HepG2 (cell line): ENCODE data around the gene TSC22D2. TPM values are rescaled to one million over a fixed set of nuclear protein-coding genes. Genes with fewer than 3 reads are reported as not detected.
A peak's percentile ranks its signal among the peaks of the same experiment; 100 is the strongest.

Experiments used
- BHLHE40 ChIP-seq: IDR thresholded peaks from 2 replicates; pipeline ENCODE4 v1.6.1; 2011; ENCODE audit warnings: low read length, improper control_type of control experiment
- CHD2 ChIP-seq: IDR thresholded peaks from 2 replicates; pipeline ENCODE4 v1.6.1; 2011; ENCODE audit warnings: low read depth, low read length, improper control_type of control experiment
- FLYWCH1 ChIP-seq: sonication (generic); formaldehyde crosslinking; IDR thresholded peaks from 2 replicates; pipeline ENCODE4 v1.8.1; 2023; ENCODE audit warnings: mild to moderate bottlenecking, missing genetic modification reagents
- GTF2F1 ChIP-seq: fragments of 150-350 bp; IDR thresholded peaks from 2 replicates; pipeline ENCODE4 v1.6.1; 2014; ENCODE audit warnings: low read length
- HNRNPLL ChIP-seq: fragments of 200-400 bp; formaldehyde crosslinking; IDR thresholded peaks from 2 replicates; pipeline ENCODE4 v1.6.1; 2017; ENCODE audit warnings: mild to moderate bottlenecking, low read depth, low read length; ENCODE audit not compliant: poor library complexity, severe bottlenecking
- ISL2 ChIP-seq: sonication (generic); formaldehyde crosslinking; IDR thresholded peaks from 2 replicates; pipeline ENCODE4 v1.5.0; 2020; ENCODE audit warnings: missing genetic modification reagents
- JUND ChIP-seq: sonication (generic); formaldehyde crosslinking; IDR thresholded peaks from 2 replicates; pipeline ENCODE4 v1.8.0; 2022; ENCODE audit warnings: mild to moderate bottlenecking, missing genetic modification reagents
- KDM5A ChIP-seq: fragments of 200-600 bp; sonication (generic); IDR thresholded peaks from 2 replicates; pipeline ENCODE4 v1.7.0; 2018; ENCODE audit warnings: antibody characterized with exemption, mild to moderate bottlenecking, low read length, borderline replicate concordance
- RAD21 ChIP-seq: fragments of 450-650 bp; formaldehyde crosslinking; IDR thresholded peaks from 2 replicates; pipeline ENCODE4 v1.5.0; 2020; ENCODE audit warnings: mild to moderate bottlenecking
- RBFOX2 ChIP-seq: fragments of 200-400 bp; formaldehyde crosslinking; IDR thresholded peaks from 2 replicates; pipeline ENCODE4 v1.6.1; 2017; ENCODE audit warnings: low read depth, mild to moderate bottlenecking, low read length
- RFXANK ChIP-seq: IDR thresholded peaks from 2 replicates; pipeline ENCODE4 v1.6.1; 2016
- SATB2 ChIP-seq: sonication (generic); formaldehyde crosslinking; IDR thresholded peaks from 2 replicates; pipeline ENCODE4 v1.5.0; 2020; ENCODE audit warnings: missing genetic modification reagents
- SOX6 ChIP-seq, 2 experiments: fragments of 450-650 bp in 1 of 2; sonication (generic) in 1 of 2; formaldehyde crosslinking in 1 of 2; IDR thresholded peaks; 2 replicates each; pipeline versions ENCODE4 v1.4.0 to v1.6.1; 2017 to 2020; ENCODE audit warnings: antibody characterized with exemption in 1 of 2, mild to moderate bottlenecking in 1 of 2, missing genetic modification reagents in 1 of 2
- WIZ ChIP-seq: sonication (generic); formaldehyde crosslinking; IDR thresholded peaks from 2 replicates; pipeline ENCODE4 v1.5.1; 2020; ENCODE audit warnings: mild to moderate bottlenecking, missing genetic modification reagents
- ZNF138 ChIP-seq: sonication (generic); formaldehyde crosslinking; IDR thresholded peaks from 2 replicates; pipeline ENCODE4 v1.5.0; 2020; ENCODE audit warnings: mild to moderate bottlenecking, low read depth, missing genetic modification reagents
- ZNF441 ChIP-seq: sonication (generic); formaldehyde crosslinking; IDR thresholded peaks from 2 replicates; pipeline ENCODE4 v1.7.0; 2021; ENCODE audit warnings: missing genetic modification reagents, borderline replicate concordance
- ZNF543 ChIP-seq: sonication (generic); formaldehyde crosslinking; IDR thresholded peaks from 2 replicates; pipeline ENCODE4 v1.4.0; 2020; ENCODE audit warnings: mild to moderate bottlenecking, missing genetic modification reagents
- ZNF562 ChIP-seq: sonication (generic); formaldehyde crosslinking; IDR thresholded peaks from 2 replicates; pipeline ENCODE4 v1.8.0; 2022; ENCODE audit warnings: missing genetic modification reagents, borderline replicate concordance
- ZNF614 ChIP-seq: IDR thresholded peaks from 2 replicates; pipeline ENCODE4 v1.6.1; 2018; ENCODE audit warnings: missing biosample characterization, missing genetic modification reagents, inconsistent platforms, borderline replicate concordance
- ZNF772 ChIP-seq: sonication (generic); formaldehyde crosslinking; IDR thresholded peaks from 2 replicates; pipeline ENCODE4 v1.5.0; 2020; ENCODE audit warnings: mild to moderate bottlenecking, missing genetic modification reagents
- polyA plus RNA-seq, 8 experiments: library from polyadenylated mRNA; depleted of rRNA in 3 of 8; stranded (reverse) in 7 of 8; unstranded in 1 of 8; fragments of >200 nt; fragmentation: Illumina TruSeq in 4 of 8; extraction: Trizol in 4 of 8; gene quantifications; 2 replicates each; pipeline versions ENCODE4 v1.2.1 to v1.2.3, GENCODE V29; 2011 to 2016; ENCODE audit warnings: low read depth in 4 of 8, missing spikeins in 1 of 8, mixed read lengths in 1 of 8; ENCODE audit not compliant: insufficient read depth in 1 of 8
- total RNA-seq, 5 experiments: library from RNA; depleted of rRNA; stranded (reverse); fragments of >200 nt; fragmentation: Illumina TruSeq; extraction: Trizol; gene quantifications; 2 replicates each; pipeline ENCODE4 v1.2.3, GENCODE V29; 2016; ENCODE audit warnings: low read depth in 1 of 5
- TF ChIP-seq, protein P1 (sequence below): sonication (generic); formaldehyde crosslinking; IDR thresholded peaks from 2 replicates; pipeline ENCODE4 v1.5.0; 2020; ENCODE audit warnings: mild to moderate bottlenecking, missing genetic modification reagents, borderline replicate concordance
- TF ChIP-seq, protein P2 (sequence below): sonication (generic); formaldehyde crosslinking; IDR thresholded peaks from 2 replicates; pipeline ENCODE4 v1.5.0; 2020; ENCODE audit warnings: missing genetic modification reagents, mild to moderate bottlenecking, borderline replicate concordance
- TF ChIP-seq, protein P3 (sequence below): sonication (generic); formaldehyde crosslinking; IDR thresholded peaks from 2 replicates; pipeline ENCODE4 v1.5.0; 2020; ENCODE audit warnings: mild to moderate bottlenecking, missing genetic modification reagents

TSC22D2 gene
- total and polyA plus RNA-seq, 2 of the 13 experiments (the other 11 are each of a cell fraction or from before 2014, with no cell fraction given), result 4.6 to 8.2 TPM

DNA sequence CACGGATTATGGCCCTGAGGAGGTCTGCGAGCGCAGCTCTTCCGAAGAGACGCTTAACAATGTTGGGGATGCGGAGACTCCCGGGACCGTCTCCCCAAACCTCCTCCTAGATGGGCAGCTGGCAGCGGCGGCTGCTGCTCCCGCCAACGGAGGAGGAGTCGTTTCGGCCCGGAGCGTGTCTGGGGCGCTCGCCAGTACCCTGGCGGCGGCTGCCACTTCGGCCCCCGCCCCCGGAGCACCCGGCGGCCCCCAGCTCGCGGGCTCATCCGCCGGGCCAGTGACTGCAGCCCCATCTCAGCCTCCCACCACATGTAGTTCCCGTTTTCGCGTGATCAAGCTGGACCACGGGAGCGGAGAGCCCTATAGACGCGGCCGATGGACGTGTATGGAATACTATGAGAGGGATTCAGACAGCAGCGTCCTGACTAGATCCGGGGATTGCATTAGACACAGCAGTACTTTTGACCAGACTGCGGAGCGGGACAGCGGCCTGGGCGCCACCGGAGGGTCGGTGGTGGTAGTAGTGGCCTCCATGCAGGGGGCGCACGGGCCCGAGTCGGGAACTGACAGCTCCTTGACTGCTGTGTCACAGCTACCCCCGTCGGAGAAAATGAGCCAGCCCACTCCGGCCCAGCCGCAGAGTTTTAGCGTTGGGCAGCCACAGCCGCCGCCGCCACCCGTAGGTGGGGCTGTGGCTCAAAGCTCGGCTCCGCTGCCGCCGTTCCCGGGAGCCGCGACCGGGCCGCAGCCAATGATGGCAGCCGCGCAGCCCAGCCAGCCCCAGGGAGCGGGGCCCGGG lies 1.6 kb downstream of the TSC22D2 start (continued):
- TF ChIP-seq BHLHE40 (peak; percentile 40; the same call in 1 of the 2 replicates), ZNF614 (0 out of 2 replicates have a peak, but pooled peaks have one; percentile 15), ISL2 (CRISPR knock-in tag) (0 out of 2 replicates have a peak, but pooled peaks have one; percentile 8), RAD21 (CRISPR knock-in tag) (peak; percentile 66), ZNF772 (CRISPR knock-in tag) (0 out of 2 replicates have a peak, but pooled peaks have one; percentile 29), SATB2 (CRISPR knock-in tag) (0 out of 2 replicates have a peak, but pooled peaks have one; percentile 19), ZNF543 (peak; percentile 37; the same call in 1 of the 2 replicates), FLYWCH1 (0 out of 2 replicates have a peak, but pooled peaks have one; percentile 13), CHD2 (0 out of 2 replicates have a peak, but pooled peaks have one; percentile 13), WIZ (CRISPR knock-in tag) (no peak), GTF2F1 (no peak), HNRNPLL (peak; percentile 87), SOX6 (IDR thresholded peaks at IDR 0.05) (no peak), SOX6 (CRISPR knock-in tag; IDR thresholded peaks at IDR 0.05) (peak; percentile 40; the same call in 1 of the 2 replicates), ZNF138 (CRISPR knock-in tag) (0 out of 2 replicates have a peak, but pooled peaks have one; percentile 50), RBFOX2 (peak; percentile 69; the same call in 1 of the 2 replicates), ZNF441 (CRISPR knock-in tag) (no peak; the same call in 1 of the 2 replicates), KDM5A (0 out of 2 replicates have a peak, but pooled peaks have one; percentile 4), JUND (no peak), RFXANK (CRISPR knock-in tag) (no peak), ZNF562 (peak; percentile 30; the same call in 1 of the 2 replicates)
- TF ChIP-seq, protein P1, sequence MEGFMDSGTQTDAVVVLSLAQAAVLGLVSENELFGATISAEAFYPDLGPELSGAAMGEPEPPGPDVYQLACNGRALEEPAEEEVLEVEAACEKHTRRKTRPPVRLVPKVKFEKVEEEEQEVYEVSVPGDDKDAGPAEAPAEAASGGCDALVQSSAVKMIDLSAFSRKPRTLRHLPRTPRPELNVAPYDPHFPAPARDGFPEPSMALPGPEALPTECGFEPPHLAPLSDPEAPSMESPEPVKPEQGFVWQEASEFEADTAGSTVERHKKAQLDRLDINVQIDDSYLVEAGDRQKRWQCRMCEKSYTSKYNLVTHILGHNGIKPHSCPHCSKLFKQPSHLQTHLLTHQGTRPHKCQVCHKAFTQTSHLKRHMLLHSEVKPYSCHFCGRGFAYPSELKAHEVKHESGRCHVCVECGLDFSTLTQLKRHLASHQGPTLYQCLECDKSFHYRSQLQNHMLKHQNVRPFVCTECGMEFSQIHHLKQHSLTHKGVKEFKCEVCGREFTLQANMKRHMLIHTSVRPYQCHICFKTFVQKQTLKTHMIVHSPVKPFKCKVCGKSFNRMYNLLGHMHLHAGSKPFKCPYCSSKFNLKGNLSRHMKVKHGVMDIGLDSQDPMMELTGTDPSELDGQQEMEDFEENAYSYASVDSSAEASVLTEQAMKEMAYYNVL, result no peak; the same call in 1 of the 2 replicates
- TF ChIP-seq, protein P2, sequence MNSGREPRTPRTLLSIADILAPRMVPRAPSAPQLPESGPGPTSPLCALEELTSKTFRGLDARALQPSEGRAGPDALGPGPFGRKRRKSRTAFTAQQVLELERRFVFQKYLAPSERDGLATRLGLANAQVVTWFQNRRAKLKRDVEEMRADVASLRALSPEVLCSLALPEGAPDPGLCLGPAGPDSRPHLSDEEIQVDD (CRISPR knock-in tag), result no peak
- TF ChIP-seq, protein P3, sequence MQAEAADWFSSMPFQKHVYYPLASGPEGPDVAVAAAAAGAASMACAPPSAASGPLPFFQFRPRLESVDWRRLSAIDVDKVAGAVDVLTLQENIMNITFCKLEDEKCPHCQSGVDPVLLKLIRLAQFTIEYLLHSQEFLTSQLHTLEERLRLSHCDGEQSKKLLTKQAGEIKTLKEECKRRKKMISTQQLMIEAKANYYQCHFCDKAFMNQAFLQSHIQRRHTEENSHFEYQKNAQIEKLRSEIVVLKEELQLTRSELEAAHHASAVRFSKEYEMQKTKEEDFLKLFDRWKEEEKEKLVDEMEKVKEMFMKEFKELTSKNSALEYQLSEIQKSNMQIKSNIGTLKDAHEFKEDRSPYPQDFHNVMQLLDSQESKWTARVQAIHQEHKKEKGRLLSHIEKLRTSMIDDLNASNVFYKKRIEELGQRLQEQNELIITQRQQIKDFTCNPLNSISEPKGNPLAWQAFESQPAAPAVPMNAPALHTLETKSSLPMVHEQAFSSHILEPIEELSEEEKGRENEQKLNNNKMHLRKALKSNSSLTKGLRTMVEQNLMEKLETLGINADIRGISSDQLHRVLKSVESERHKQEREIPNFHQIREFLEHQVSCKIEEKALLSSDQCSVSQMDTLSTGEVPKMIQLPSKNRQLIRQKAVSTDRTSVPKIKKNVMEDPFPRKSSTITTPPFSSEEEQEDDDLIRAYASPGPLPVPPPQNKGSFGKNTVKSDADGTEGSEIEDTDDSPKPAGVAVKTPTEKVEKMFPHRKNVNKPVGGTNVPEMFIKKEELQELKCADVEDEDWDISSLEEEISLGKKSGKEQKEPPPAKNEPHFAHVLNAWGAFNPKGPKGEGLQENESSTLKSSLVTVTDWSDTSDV (CRISPR knock-in tag), result no peak
